Activated T-helper 17 cell treated with anti-CD3 and anti-CD28 coated beads, Interleukin-2, amount 50 U/mL, for 72 hours (primary cell): ENCODE results near the gene C1S. TPM values are rescaled to one million over a fixed set of nuclear protein-coding genes. Genes with fewer than 3 reads are reported as not detected.

Experiments
- ATAC-seq: fragments of 150-1000 bp; cut with Tn5 transposase; replicated peaks from 2 replicates; pipeline ENCODE4 v1.10.0; 2021; ENCODE audit warnings: mild to moderate bottlenecking, moderate library complexity
- H3K27ac Mint-ChIP-seq: one replicate; pipeline ENCODE4 v1.8.0; 2022; ENCODE audit warnings: mixed read lengths
- H3K27me3 Mint-ChIP-seq: one replicate; pipeline ENCODE4 v1.8.0; 2022; ENCODE audit warnings: mixed read lengths
- H3K36me3 Mint-ChIP-seq: one replicate; pipeline ENCODE4 v1.8.0; 2022; ENCODE audit warnings: low read depth, mild to moderate bottlenecking, mixed read lengths
- H3K4me1 Mint-ChIP-seq: one replicate; pipeline ENCODE4 v1.8.0; 2022; ENCODE audit warnings: mixed read lengths
- H3K4me3 Mint-ChIP-seq: one replicate; pipeline ENCODE4 v1.8.0; 2022; ENCODE audit warnings: mild to moderate bottlenecking, mixed read lengths
- H3K9me3 Mint-ChIP-seq: one replicate; pipeline ENCODE4 v1.8.0; 2022; ENCODE audit warnings: mixed read lengths
- total RNA-seq, 2 donors: library from RNA; stranded (reverse); gene quantifications; one replicate each; pipeline ENCODE4 v1.2.3, GENCODE V29; 2022

The C1S gene
- total RNA-seq, 2 donors from 2014 or later: 6.9 to 13.1 TPM

- Mint-ChIP-seq H3K4me1 (peaks cover 17% of the 10 kb centered on the region), H3K4me3 (peak overlapping the region; percentile 97), H3K36me3 (peaks cover 65% of the 10 kb centered on the region)
These were observed 50.1 kb downstream of the C1S start for GRCh38 chr12:7110661-7111060.

GRCh38 chr12:7112041-7112440 is 51.5 kb downstream of the C1S start:
- Mint-ChIP-seq H3K4me1 (peaks cover 14% of the 10 kb centered on the region), H3K4me3 (no peak overlapping the region), H3K9me3 (no peaks in the 10 kb centered on the region), H3K36me3 (peaks cover 64% of the 10 kb centered on the region), H3K27ac (no peak overlapping the region), H3K27me3 (no peaks in the 10 kb centered on the region)
- no peak for ATAC-seq

More at GRCh38 chr12:7110661-7111060, 50.1 kb downstream of the C1S start:
- ATAC-seq: no peak
- no peaks in the 10 kb centered on the region for H3K27me3 Mint-ChIP-seq
- H3K27ac Mint-ChIP-seq: no peak overlapping the region
- peaks cover 7% of the 10 kb centered on the region for H3K9me3 Mint-ChIP-seq

GRCh38 chr12:7113389-7113871 is 52.9 kb downstream of the C1S start:
- Mint-ChIP-seq H3K9me3 (no peaks in the 10 kb centered on the region), H3K27ac (no peak overlapping the region), H3K27me3 (no peaks in the 10 kb centered on the region), H3K36me3 (peaks cover 66% of the 10 kb centered on the region), H3K4me1 (peaks cover 9% of the 10 kb centered on the region), H3K4me3 (no peak overlapping the region)
- ATAC-seq: no peak

DNA sequence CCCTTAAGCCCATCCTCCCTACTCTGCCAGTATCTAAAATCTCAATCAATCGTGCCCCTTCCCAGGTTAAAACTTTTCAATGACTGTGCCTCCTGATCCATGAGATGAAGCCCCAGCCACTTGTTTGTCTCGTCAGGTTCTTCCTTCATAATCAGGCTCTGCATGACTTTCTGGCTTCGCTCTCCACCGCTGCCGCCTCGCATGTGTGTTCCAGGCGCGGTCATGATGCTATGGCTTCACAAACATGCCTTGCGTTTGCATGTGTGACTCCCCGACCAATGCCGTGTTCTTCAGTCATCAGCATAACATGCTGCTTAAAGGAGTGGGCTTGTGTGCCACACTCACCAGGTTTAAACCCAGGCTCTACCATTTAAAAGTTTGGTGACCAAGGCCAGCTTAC is 53.5 kb downstream of the C1S start:
- Mint-ChIP-seq H3K27me3 (no peaks in the 10 kb centered on the region), H3K4me3 (no peak overlapping the region), H3K27ac (no peak overlapping the region), H3K9me3 (no peaks in the 10 kb centered on the region), H3K4me1 (peaks cover 9% of the 10 kb centered on the region), H3K36me3 (peaks cover 65% of the 10 kb centered on the region)
- ATAC-seq: no peak

GRCh38 chr12:7114851-7115250 is 54.3 kb downstream of the C1S start:
- no peaks in the 10 kb centered on the region for H3K9me3 Mint-ChIP-seq
- H3K4me1 Mint-ChIP-seq: peaks cover 4% of the 10 kb centered on the region
- no peaks in the 10 kb centered on the region for H3K27me3 Mint-ChIP-seq
- no peak overlapping the region for H3K4me3 Mint-ChIP-seq
- no peak overlapping the region for H3K27ac Mint-ChIP-seq
- ATAC-seq: no peak
- peaks cover 65% of the 10 kb centered on the region for H3K36me3 Mint-ChIP-seq

- Mint-ChIP-seq H3K4me1 (peaks cover 4% of the 10 kb centered on the region), H3K36me3 (peaks cover 57% of the 10 kb centered on the region), H3K4me3 (no peak overlapping the region), H3K27ac (no peak overlapping the region), H3K27me3 (no peaks in the 10 kb centered on the region), H3K9me3 (no peaks in the 10 kb centered on the region)
- ATAC-seq: no peak
These were observed 55.7 kb downstream of the C1S start for GRCh38 chr12:7116196-7116595.

- H3K36me3 Mint-ChIP-seq: peaks cover 51% of the 10 kb centered on the region
- no peak overlapping the region for H3K4me3 Mint-ChIP-seq
These were observed 56.4 kb downstream of the C1S start for GRCh38 chr12:7116916-7117315.

GRCh38 chr12:7117670-7118069 is 57.2 kb downstream of the C1S start:
- peaks cover 51% of the 10 kb centered on the region for H3K36me3 Mint-ChIP-seq
- H3K4me1 Mint-ChIP-seq: peaks cover 4% of the 10 kb centered on the region
- H3K4me3 Mint-ChIP-seq: no peak overlapping the region
- no peak for ATAC-seq
- H3K27ac Mint-ChIP-seq: no peak overlapping the region
- H3K27me3 Mint-ChIP-seq: no peaks in the 10 kb centered on the region
- no peaks in the 10 kb centered on the region for H3K9me3 Mint-ChIP-seq

More at GRCh38 chr12:7116916-7117315, 56.4 kb downstream of the C1S start:
- no peaks in the 10 kb centered on the region for H3K9me3 Mint-ChIP-seq
- H3K27ac Mint-ChIP-seq: no peak overlapping the region
- H3K27me3 Mint-ChIP-seq: no peaks in the 10 kb centered on the region
- ATAC-seq: no peak
- peaks cover 4% of the 10 kb centered on the region for H3K4me1 Mint-ChIP-seq

GRCh38 chr12:7118881-7119280 is 58.4 kb downstream of the C1S start:
- Mint-ChIP-seq H3K9me3 (no peaks in the 10 kb centered on the region), H3K27me3 (no peaks in the 10 kb centered on the region), H3K4me1 (no peaks in the 10 kb centered on the region), H3K36me3 (peaks cover 44% of the 10 kb centered on the region), H3K27ac (no peak overlapping the region), H3K4me3 (no peak overlapping the region)
- ATAC-seq: no peak

DNA sequence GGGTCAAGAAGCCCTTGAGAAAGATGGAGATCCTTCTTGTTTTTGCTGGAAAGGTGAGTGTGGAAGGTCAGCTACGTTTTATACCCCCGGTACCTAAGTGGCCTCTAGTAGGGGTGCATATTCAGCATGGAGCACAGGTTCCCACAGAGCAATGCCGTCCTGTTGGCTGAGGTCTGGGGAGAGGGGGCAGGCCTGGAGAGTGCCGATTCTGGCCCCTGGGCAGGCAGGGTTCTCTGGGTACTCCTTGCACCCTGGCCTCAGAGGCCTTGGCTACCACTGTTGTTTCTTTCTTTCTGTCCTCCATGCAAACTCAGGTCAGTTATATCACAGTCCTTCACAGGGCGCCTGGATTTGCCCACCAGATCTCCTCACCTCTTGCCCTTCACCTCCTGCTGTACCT is 59.6 kb downstream of the C1S start:
- no peak for ATAC-seq
- Mint-ChIP-seq H3K27ac (no peak overlapping the region), H3K4me3 (no peak overlapping the region), H3K36me3 (peaks cover 31% of the 10 kb centered on the region), H3K27me3 (no peaks in the 10 kb centered on the region), H3K9me3 (no peaks in the 10 kb centered on the region), H3K4me1 (no peaks in the 10 kb centered on the region)

Other genes with a start within 250 kb of the C1S start
- gene GPR162, start 238.9 kb upstream of the C1S start, total RNA-seq: under 1 TPM; 0.15 to 0.37 TPM
- 1 to 10 TPM in 1 of 2 donors, not detected in 1; 1.1 TPM for gene P3H3, start 232.3 kb upstream of the C1S start, total RNA-seq
- under 1 TPM in 1 of 2 donors, not detected in 1; 0.66 TPM for gene GNB3, start 219.8 kb upstream of the C1S start, total RNA-seq
- gene CDCA3, start 209.4 kb upstream of the C1S start, total RNA-seq: 100 to 1,000 TPM in 1 of 2 donors, 10 to 100 TPM in 1; 86.9 to 104 TPM
- 100 to 1,000 TPM in 1 of 2 donors, 10 to 100 TPM in 1; 83.4 to 149 TPM for gene USP5, start 208.6 kb upstream of the C1S start, total RNA-seq
- 1,000 to 10,000 TPM; 1,893 to 2,116 TPM for gene TPI1, start 193.2 kb upstream of the C1S start, total RNA-seq
- 1 to 10 TPM; 2.2 to 2.4 TPM for gene SPSB2, start 187.4 kb upstream of the C1S start, total RNA-seq
- 1 to 10 TPM; 4.4 to 7.6 TPM for gene LRRC23, start 155.9 kb upstream of the C1S start, total RNA-seq
- gene ENO2, start 146.1 kb upstream of the C1S start, total RNA-seq: 100 to 1,000 TPM; 234 to 858 TPM
- 10 to 100 TPM; 34.0 to 62.3 TPM for gene ATN1, start 132.8 kb upstream of the C1S start, total RNA-seq
- not detected for gene RNU7-1, start 116.9 kb upstream of the C1S start, total RNA-seq
- 100 to 1,000 TPM; 192 to 307 TPM for gene C12orf57, start 116.7 kb upstream of the C1S start, total RNA-seq
- 100 to 1,000 TPM; 134 to 223 TPM for gene PTPN6, start 109.4 kb upstream of the C1S start, total RNA-seq
- gene PHB2, start 90.1 kb upstream of the C1S start, total RNA-seq: 100 to 1,000 TPM; 285 to 436 TPM
- 10 to 100 TPM; 50.9 to 90.5 TPM for gene EMG1, start 89.8 kb upstream of the C1S start, total RNA-seq
- 10 to 100 TPM; 13.2 to 34.8 TPM for gene LPCAT3, start 42.2 kb upstream of the C1S start, total RNA-seq
- gene C1R, start 31.7 kb downstream of the C1S start, total RNA-seq: 1 to 10 TPM; 3.2 to 3.3 TPM
- gene C1RL, start 48.5 kb downstream of the C1S start, total RNA-seq: 10 to 100 TPM; 14.0 to 30.6 TPM
- not detected for gene RBP5, start 68.2 kb downstream of the C1S start, total RNA-seq
- 10 to 100 TPM; 51.8 to 61.9 TPM for gene CLSTN3, start 69.7 kb downstream of the C1S start, total RNA-seq
- gene PEX5, start 129.0 kb downstream of the C1S start, total RNA-seq: 10 to 100 TPM; 21.4 to 31.4 TPM
- gene ACSM4, start 243.4 kb downstream of the C1S start, total RNA-seq: not detected